H1 (cell line): Measurements from ENCODE around the gene MRPS16. TPM values are rescaled to one million over a fixed set of nuclear protein-coding genes. Genes with fewer than 3 reads are reported as not detected.

Source experiments
- CTCF ChIA-PET: fragments of 300-600 bp; sonication (Branson Sonifier 250); formaldehyde crosslinking; loops from one replicate; lab custom pipeline; 2021; ENCODE audit not compliant: partially characterized antibody; lab: Charles Lee
- POLR2A ChIA-PET: fragments of 300-600 bp; sonication (Branson Sonifier 250); formaldehyde crosslinking; loops from one replicate; lab custom pipeline; 2021; ENCODE audit warnings: inconsistent platforms; ENCODE audit not compliant: partially characterized antibody; lab: Charles Lee
- DNase-seq, 2 experiments: peaks; one replicate each; pipeline versions ENCODE4 v3.0.0 to v3.0.0-alpha.2; 2010 to 2022; ENCODE audit warnings: low spot score in 2 of 2, low read depth in 1 of 2, mixed read lengths in 1 of 2
- FAIRE-seq: peaks from 2 replicates; lab custom pipeline; 2011; peaks lifted over from hg19 to GRCh38; lab: Jason Lieb, UNC
- H2AFZ ChIP-seq: 2 replicates; pipeline ENCODE4 v1.8.1; 2012; ENCODE audit warnings: low read length, inconsistent platforms
- H2AK5ac ChIP-seq: 2 replicates; pipeline ENCODE4 v1.6.1; 2013; ENCODE audit warnings: low read depth, low read length
- H2BK120ac ChIP-seq: replicated peaks from 2 replicates; pipeline ENCODE3; 2013; ENCODE audit warnings: low read depth, low read length, inconsistent platforms
- H2BK12ac ChIP-seq: 2 replicates; pipeline ENCODE4 v1.6.1; 2013; ENCODE audit warnings: low read depth, low read length
- H2BK15ac ChIP-seq: 2 replicates; pipeline ENCODE4 v1.6.1; 2013; ENCODE audit warnings: low read length
- H2BK20ac ChIP-seq: 2 replicates; pipeline ENCODE4 v1.6.1; 2013; ENCODE audit warnings: low read length
- H2BK5ac ChIP-seq: 2 replicates; pipeline ENCODE4 v1.6.1; 2013; ENCODE audit warnings: low read depth, low read length
- H3K14ac ChIP-seq: 2 replicates; pipeline ENCODE4 v1.6.1; 2013; ENCODE audit warnings: inconsistent platforms; ENCODE audit not compliant: insufficient read length
- H3K18ac ChIP-seq: 2 replicates; pipeline ENCODE4 v1.6.1; 2013; ENCODE audit warnings: low read length; ENCODE audit errors: extremely low read depth
- H3K23ac ChIP-seq: 2 replicates; pipeline ENCODE4 v1.6.1; 2013; ENCODE audit warnings: inconsistent platforms; ENCODE audit not compliant: insufficient read length
- H3K23me2 ChIP-seq: 2 replicates; pipeline ENCODE4 v1.6.1; 2013; ENCODE audit warnings: low read depth, low read length
- H3K27ac ChIP-seq: 2 replicates; pipeline ENCODE4 v1.6.1; 2011; ENCODE audit warnings: low read depth, low read length, inconsistent platforms
- H3K27me3 ChIP-seq, 4 experiments: replicated peaks in 1 of 4; 1 replicate in 1 of 4; 2 replicates in 3 of 4; pipeline versions ENCODE4 v1.6.1 to v1.8.1; 2011 to 2013; ENCODE audit warnings: low read length in 3 of 4, mild to moderate bottlenecking in 3 of 4, inconsistent platforms in 2 of 4, mixed read lengths in 2 of 4, moderate library complexity in 1 of 4; ENCODE audit not compliant: control insufficient read depth in 3 of 4, insufficient read depth in 3 of 4; ENCODE audit errors: extremely low read depth in 1 of 4
- H3K36me3 ChIP-seq, 4 experiments: 2 replicates each; pipeline versions ENCODE4 v1.6.1 to v1.8.1; 2011 to 2013; ENCODE audit warnings: mild to moderate bottlenecking in 4 of 4, low read length in 3 of 4, moderate library complexity in 2 of 4, control low read depth in 1 of 4, inconsistent platforms in 1 of 4; ENCODE audit not compliant: insufficient read depth in 4 of 4, control insufficient read depth in 2 of 4
- H3K4ac ChIP-seq: replicated peaks from 2 replicates; pipeline ENCODE3; 2013; ENCODE audit warnings: low read length, low read depth, mixed read lengths, inconsistent platforms; ENCODE audit not compliant: insufficient read length
- H3K4me1 ChIP-seq, 4 experiments: replicated peaks in 1 of 4; 1 replicate in 1 of 4; 2 replicates in 3 of 4; pipeline versions ENCODE4 v1.6.1 to v1.8.1; 2011 to 2013; ENCODE audit warnings: low read length in 3 of 4, inconsistent platforms in 2 of 4, mixed read lengths in 1 of 4; ENCODE audit not compliant: insufficient read depth in 4 of 4, control insufficient read depth in 3 of 4
- H3K4me2 ChIP-seq, 2 experiments: 2 replicates each; pipeline versions ENCODE4 v1.6.1 to v1.8.1; 2011 to 2013; ENCODE audit warnings: low read depth in 2 of 2, low read length in 2 of 2, control low read depth in 1 of 2, inconsistent platforms in 1 of 2, mild to moderate bottlenecking in 1 of 2; ENCODE audit not compliant: insufficient read depth in 1 of 2
- H3K4me3 ChIP-seq, 4 experiments: fragments of 200-600, 300-600 bp in 1 of 4; sonication (generic), shearing (Covaris generic), sonication (Bioruptor Twin) in 1 of 4; 2 replicates each; pipeline versions ENCODE4 v1.5.1 to v1.8.1; 2011 to 2016; ENCODE audit warnings: low read length in 4 of 4, low read depth in 3 of 4, control low read depth in 2 of 4, inconsistent platforms in 2 of 4, mild to moderate bottlenecking in 2 of 4, mixed read lengths in 1 of 4, moderate library complexity in 1 of 4; ENCODE audit not compliant: insufficient read depth in 2 of 4; ENCODE audit errors: extremely low read depth in 1 of 4
- H3K56ac ChIP-seq: replicated peaks from 2 replicates; pipeline ENCODE3; 2013; ENCODE audit warnings: low read depth, mild to moderate bottlenecking, mixed read lengths, low read length, inconsistent platforms; ENCODE audit not compliant: insufficient read length
- H3K79me1 ChIP-seq: 2 replicates; pipeline ENCODE4 v1.6.1; 2013; ENCODE audit warnings: low read depth, low read length, control low read depth
- H3K79me2 ChIP-seq, 2 experiments: 2 replicates each; pipeline versions ENCODE4 v1.6.1 to v1.8.1; 2012 to 2013; ENCODE audit warnings: low read length in 2 of 2, mild to moderate bottlenecking in 2 of 2, inconsistent platforms in 1 of 2; ENCODE audit not compliant: insufficient read depth in 2 of 2, control insufficient read depth in 1 of 2
- H3K9ac ChIP-seq, 4 experiments: replicated peaks in 1 of 4; 1 replicate in 1 of 4; 2 replicates in 3 of 4; pipeline versions ENCODE4 v1.6.1 to v1.8.1; 2011 to 2013; ENCODE audit warnings: low read depth in 3 of 4, low read length in 3 of 4, control low read depth in 2 of 4, mild to moderate bottlenecking in 2 of 4, moderate library complexity in 2 of 4, inconsistent platforms in 1 of 4; ENCODE audit errors: extremely low read depth in 1 of 4
- H3K9me3 ChIP-seq, 2 experiments: 2 replicates each; pipeline versions ENCODE4 v1.6.1 to v1.8.1; 2012 to 2013; ENCODE audit warnings: mild to moderate bottlenecking in 2 of 2, moderate library complexity in 2 of 2, control low read depth in 1 of 2, inconsistent platforms in 1 of 2, low read depth in 1 of 2, low read length in 1 of 2, mixed read lengths in 1 of 2; ENCODE audit not compliant: insufficient read depth in 2 of 2
- H4K20me1 ChIP-seq, 2 experiments: replicated peaks in 1 of 2; 2 replicates each; pipeline versions ENCODE3 to v1.8.1; 2011 to 2013; ENCODE audit warnings: inconsistent platforms in 2 of 2, low read length in 2 of 2, mild to moderate bottlenecking in 1 of 2; ENCODE audit not compliant: insufficient read depth in 2 of 2, control insufficient read depth in 1 of 2
- H4K5ac ChIP-seq: 2 replicates; pipeline ENCODE4 v1.6.1; 2013; ENCODE audit warnings: low read length, low read depth, mixed read lengths, inconsistent platforms; ENCODE audit not compliant: insufficient read length
- H4K8ac ChIP-seq: 2 replicates; pipeline ENCODE4 v1.8.0; 2013; ENCODE audit warnings: mild to moderate bottlenecking, moderate library complexity, low read length, inconsistent platforms; ENCODE audit not compliant: insufficient read depth; ENCODE audit errors: extremely low read depth
- H4K91ac ChIP-seq: replicated peaks from 2 replicates; pipeline ENCODE3; 2013; ENCODE audit warnings: low read length, mixed read lengths, inconsistent platforms; ENCODE audit not compliant: insufficient read length
- CBX5 ChIP-seq: fragments of 300-800, 300-1000 bp; sonication (generic); IDR thresholded peaks from 2 replicates; pipeline ENCODE4 v1.7.1; 2016; ENCODE audit warnings: antibody characterized with exemption, low read length, low read depth
- NRF1 ChIP-seq: IDR thresholded peaks from 2 replicates; pipeline ENCODE4 v1.6.1; 2011; ENCODE audit warnings: mild to moderate bottlenecking, low read depth, low read length, improper control_type of control experiment
- POLR2A ChIP-seq, 2 experiments: IDR thresholded peaks; 1 replicate in 1 of 2; 2 replicates in 1 of 2; pipeline ENCODE4 v1.6.1; 2011; ENCODE audit warnings: low read depth in 2 of 2, low read length in 2 of 2, mild to moderate bottlenecking in 2 of 2; ENCODE audit errors: control extremely low read depth in 1 of 2
- POLR2AphosphoS5 ChIP-seq: IDR thresholded peaks from 2 replicates; pipeline ENCODE4 v1.6.1; 2011; ENCODE audit warnings: low read depth, low read length
- RBBP5 ChIP-seq: IDR thresholded peaks from 2 replicates; pipeline ENCODE4 v1.7.1; 2012; ENCODE audit warnings: low read depth, mild to moderate bottlenecking, inconsistent platforms, low read length, moderate library complexity, borderline replicate concordance
- SIX5 ChIP-seq: IDR thresholded peaks from 2 replicates; pipeline ENCODE4 v1.6.1; 2011; ENCODE audit warnings: mild to moderate bottlenecking, low read depth, low read length
- SP4 ChIP-seq: IDR thresholded peaks from 2 replicates; pipeline ENCODE4 v1.6.1; 2012; ENCODE audit warnings: low read length, inconsistent platforms
- SRF ChIP-seq: IDR thresholded peaks from 2 replicates; pipeline ENCODE4 v1.6.1; 2011; ENCODE audit warnings: mild to moderate bottlenecking, low read depth, low read length, moderate library complexity
- WGBS, 2 experiments: shearing (Covaris generic) in 1 of 2; methylation state at CpG; one replicate each; pipeline versions ENCODE4 v1.1.6 to v1.1.7; 2013 to 2015; ENCODE audit warnings: low lambda C conversion rate in 2 of 2, mixed read lengths in 2 of 2, inconsistent platforms in 1 of 2, low coverage in 1 of 2, missing lambda C conversion rate in 1 of 2; ENCODE audit not compliant: insufficient replicate concordance in 2 of 2, insufficient coverage in 1 of 2, insufficient read length in 1 of 2; ENCODE audit errors: extremely low coverage in 1 of 2, missing lambda C conversion rate in 1 of 2; 5-methylcytosine and 5-hydroxymethylcytosine counted together
- polyA plus RNA-seq, 7 experiments: library from polyadenylated mRNA; depleted of rRNA in 3 of 7; stranded (reverse) in 5 of 7; unstranded in 2 of 7; fragments of >200 nt in 5 of 7; fragments of 200-250 nt in 2 of 7; gene quantifications; 1 replicate in 5 of 7; 2 replicates in 1 of 7; 4 replicates in 1 of 7; pipeline versions ENCODE4 v1.2.1 to v1.2.3, GENCODE V29; 2011 to 2013; ENCODE audit warnings: missing spikeins in 2 of 7, mixed read lengths in 2 of 7
- total RNA-seq: library from RNA; stranded (reverse); fragmentation: NEBNext Ultra II Directional; extraction: Animal tissue kit (Norgen Biotek cat#: 25700); gene quantifications from 2 replicates; pipeline ENCODE4 v1.2.1, GENCODE V29; 2021
- TF ChIP-seq, protein P1 (sequence below): IDR thresholded peaks from 2 replicates; pipeline ENCODE4 v1.6.1; 2012; ENCODE audit warnings: low read length, inconsistent platforms
- TF ChIP-seq, protein P2 (sequence below), 3 experiments: IDR thresholded peaks; 1 replicate in 2 of 3; 2 replicates in 1 of 3; pipeline versions ENCODE4 v1.5.1 to v1.6.1; 2011; ENCODE audit warnings: low read length in 3 of 3, mild to moderate bottlenecking in 3 of 3, inconsistent platforms in 2 of 3, low read depth in 1 of 3, moderate library complexity in 1 of 3; ENCODE audit not compliant: insufficient read depth in 1 of 3; ENCODE audit errors: control extremely low read depth in 1 of 3
- TF ChIP-seq, protein P3 (sequence below): IDR thresholded peaks from 2 replicates; pipeline ENCODE4 v1.6.1; 2012; ENCODE audit warnings: inconsistent platforms

MRPS16 gene
- total and polyA plus RNA-seq, 2 of the 8 experiments (the other 6 are each of a cell fraction or from before 2014, with no cell fraction given), result 125 to 203 TPM

DNA sequence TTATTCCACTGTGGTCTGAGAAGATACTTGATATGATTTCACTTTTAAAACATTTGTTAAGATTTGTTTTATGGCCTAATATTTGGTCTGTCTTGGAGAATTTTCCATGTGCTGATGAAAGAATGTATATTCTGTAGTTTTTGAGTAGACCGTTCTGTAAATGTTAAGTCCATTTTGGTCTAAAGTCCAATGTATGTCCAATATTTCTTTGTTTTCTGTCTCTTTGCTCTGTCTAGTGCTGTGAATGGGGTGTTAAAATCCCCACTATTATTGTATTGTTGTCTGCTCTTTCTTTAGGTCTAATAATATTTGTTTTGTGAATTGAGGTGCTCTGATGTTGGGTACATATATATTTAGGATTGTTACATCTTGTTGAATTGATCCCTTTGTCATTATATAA is 36.7 kb downstream of the MRPS16 start:
- H2BK15ac ChIP-seq, result no peak overlapping the region
- CTCF ChIA-PET, result no interaction called here
- TF ChIP-seq, protein P1, sequence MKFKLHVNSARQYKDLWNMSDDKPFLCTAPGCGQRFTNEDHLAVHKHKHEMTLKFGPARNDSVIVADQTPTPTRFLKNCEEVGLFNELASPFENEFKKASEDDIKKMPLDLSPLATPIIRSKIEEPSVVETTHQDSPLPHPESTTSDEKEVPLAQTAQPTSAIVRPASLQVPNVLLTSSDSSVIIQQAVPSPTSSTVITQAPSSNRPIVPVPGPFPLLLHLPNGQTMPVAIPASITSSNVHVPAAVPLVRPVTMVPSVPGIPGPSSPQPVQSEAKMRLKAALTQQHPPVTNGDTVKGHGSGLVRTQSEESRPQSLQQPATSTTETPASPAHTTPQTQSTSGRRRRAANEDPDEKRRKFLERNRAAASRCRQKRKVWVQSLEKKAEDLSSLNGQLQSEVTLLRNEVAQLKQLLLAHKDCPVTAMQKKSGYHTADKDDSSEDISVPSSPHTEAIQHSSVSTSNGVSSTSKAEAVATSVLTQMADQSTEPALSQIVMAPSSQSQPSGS, result no peak
- TF ChIP-seq SIX5 (no peak), POLR2AphosphoS5 (no peak), NRF1 (no peak), SP4 (no peak), SRF (no peak), RBBP5 (no peak), CBX5 (no peak), POLR2A (IDR thresholded peaks at IDR 0.05; ENCODE audit: control extremely low read depth in 1 of 2, low read depth in 2 of 2, low read length in 2 of 2) (no peak)
- TF ChIP-seq, protein P2, sequence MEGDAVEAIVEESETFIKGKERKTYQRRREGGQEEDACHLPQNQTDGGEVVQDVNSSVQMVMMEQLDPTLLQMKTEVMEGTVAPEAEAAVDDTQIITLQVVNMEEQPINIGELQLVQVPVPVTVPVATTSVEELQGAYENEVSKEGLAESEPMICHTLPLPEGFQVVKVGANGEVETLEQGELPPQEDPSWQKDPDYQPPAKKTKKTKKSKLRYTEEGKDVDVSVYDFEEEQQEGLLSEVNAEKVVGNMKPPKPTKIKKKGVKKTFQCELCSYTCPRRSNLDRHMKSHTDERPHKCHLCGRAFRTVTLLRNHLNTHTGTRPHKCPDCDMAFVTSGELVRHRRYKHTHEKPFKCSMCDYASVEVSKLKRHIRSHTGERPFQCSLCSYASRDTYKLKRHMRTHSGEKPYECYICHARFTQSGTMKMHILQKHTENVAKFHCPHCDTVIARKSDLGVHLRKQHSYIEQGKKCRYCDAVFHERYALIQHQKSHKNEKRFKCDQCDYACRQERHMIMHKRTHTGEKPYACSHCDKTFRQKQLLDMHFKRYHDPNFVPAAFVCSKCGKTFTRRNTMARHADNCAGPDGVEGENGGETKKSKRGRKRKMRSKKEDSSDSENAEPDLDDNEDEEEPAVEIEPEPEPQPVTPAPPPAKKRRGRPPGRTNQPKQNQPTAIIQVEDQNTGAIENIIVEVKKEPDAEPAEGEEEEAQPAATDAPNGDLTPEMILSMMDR (IDR thresholded peaks at IDR 0.05; ENCODE audit: control extremely low read depth in 1 of 3, insufficient read depth in 1 of 3, low read depth in 1 of 3, low read length in 3 of 3), result no peak
- TF ChIP-seq, protein P3, sequence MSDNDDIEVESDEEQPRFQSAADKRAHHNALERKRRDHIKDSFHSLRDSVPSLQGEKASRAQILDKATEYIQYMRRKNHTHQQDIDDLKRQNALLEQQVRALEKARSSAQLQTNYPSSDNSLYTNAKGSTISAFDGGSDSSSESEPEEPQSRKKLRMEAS, result no peak

More for the DNA sequence above, 36.7 kb downstream of the MRPS16 start:
- Histone ChIP-seq H3K4me1 (no peaks in the 10 kb centered on the region), H3K4me2 (no peak overlapping the region), H3K56ac (no peak overlapping the region), H3K9ac (no peak overlapping the region), H2BK120ac (no peak overlapping the region), H4K5ac (no peak overlapping the region), H3K23me2 (no peaks in the 10 kb centered on the region), H2AFZ (no peak overlapping the region), H2AK5ac (no peak overlapping the region), H4K20me1 (peaks cover 0 to 2% of the 10 kb centered on the region in 2 experiments), H3K4ac (no peak overlapping the region), H2BK12ac (no peak overlapping the region), H3K27ac (no peak overlapping the region), H3K9me3 (no peaks in the 10 kb centered on the region), H3K79me2 (no peaks in the 10 kb centered on the region), H3K79me1 (no peaks in the 10 kb centered on the region), H3K23ac (no peak overlapping the region), H3K27me3 (no peaks in the 10 kb centered on the region), H3K14ac (no peak overlapping the region), H3K18ac (no peak overlapping the region), H2BK20ac (no peak overlapping the region), H3K4me3 (no peak overlapping the region), H4K91ac (no peak overlapping the region), H3K36me3 (peaks cover 0 to 9% (median 3%) of the 10 kb centered on the region in 4 experiments; a peak in 4 of 8 replicates), H2BK5ac (no peak overlapping the region), H4K8ac (no peak overlapping the region)
- WGBS, 2 experiments, result 94% methylated on average over 1 of the region's 1 CpG; no CpG with 5 or more reads in 1 of the 2 experiments
- FAIRE-seq, result no peak
- DNase-seq, result no peak
- POLR2A ChIA-PET, result interaction anchor here (1.5 kb wide), 1 partner anchor 31 kb away, joined by 4 read pairs; no protein-coding TSS in a partner anchor
